GM08714 (cell line): ENCODE results near the gene PRUNE2.
"Not testable (repeated sequence)": the region's sequence is repeated elsewhere in the genome, so short reads cannot be mapped to it uniquely, and the experiment has no call there.

Experiments
- H3K4me3 ChIP-seq: fragments of 200-500 bp; sonication (Bioruptor generic); 2 replicates; pipeline ENCODE4 v1.5.1; 2014; ENCODE audit warnings: mild to moderate bottlenecking, low read length, inconsistent platforms
- ZNF274 ChIP-seq: IDR thresholded peaks from 2 replicates; pipeline ENCODE4 v1.6.1; 2012; ENCODE audit warnings: mild to moderate bottlenecking, low read depth, low read length

Gene PRUNE2

DNA sequence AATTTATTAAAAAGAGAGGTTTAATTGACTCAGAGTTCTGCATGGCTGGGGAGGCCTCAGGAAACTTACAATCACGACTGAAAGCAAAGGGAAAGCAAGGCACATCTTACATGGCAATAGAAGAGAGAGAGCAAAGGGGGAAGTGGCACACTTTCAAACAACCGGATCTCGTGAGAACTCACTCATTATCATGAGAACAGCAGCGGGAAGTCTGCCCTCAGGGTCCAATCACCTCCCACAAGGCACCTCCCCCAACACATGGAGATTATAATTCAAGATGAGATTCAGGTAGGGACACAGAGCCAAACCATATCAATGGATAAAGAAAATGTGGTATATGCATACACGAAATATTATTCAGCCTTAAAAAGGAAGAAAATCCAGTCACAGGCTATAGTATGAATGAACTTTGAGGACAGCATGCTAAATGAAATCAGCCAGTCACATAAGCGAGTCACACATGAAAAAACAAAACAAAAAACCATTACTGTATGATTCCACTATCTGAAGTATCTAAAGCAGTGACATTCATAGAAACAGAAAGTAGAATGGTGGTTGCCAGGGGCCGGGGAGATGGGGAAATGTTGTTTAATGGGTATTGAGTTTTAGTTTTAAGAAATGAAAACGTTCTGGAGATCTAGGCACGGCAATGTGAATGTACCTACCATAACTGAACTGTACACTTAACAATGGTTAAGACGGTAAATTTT lies 225.0 kb downstream of the PRUNE2 start:
- TF ChIP-seq ZNF274: no peak
- no peak overlapping the region for H3K4me3 ChIP-seq

- TF ChIP-seq ZNF274: no peak
- no peak overlapping the region for H3K4me3 ChIP-seq
These were observed 228.3 kb downstream of the PRUNE2 start for GRCh38 chr9:76677481-76678055.

DNA sequence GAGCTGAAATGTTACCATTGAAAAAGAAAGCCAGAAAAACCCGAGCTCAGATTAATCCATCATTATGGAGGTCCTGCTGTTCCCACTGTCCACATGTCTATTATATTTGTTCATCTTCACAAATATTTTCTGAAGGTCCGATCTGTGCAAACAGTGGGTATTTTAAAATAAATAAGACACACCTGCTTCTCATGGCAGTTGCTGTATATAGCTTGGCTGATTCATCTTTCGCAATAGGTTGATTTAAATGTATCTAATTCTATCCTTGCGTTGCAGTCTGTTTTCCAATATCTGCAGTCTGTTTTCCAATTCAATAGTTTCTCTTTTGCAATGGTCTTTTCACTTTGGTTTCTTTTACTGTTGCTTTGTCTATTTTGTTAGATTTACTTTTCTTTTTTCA lies 229.1 kb downstream of the PRUNE2 start:
- no peak for TF ChIP-seq ZNF274
- H3K4me3 ChIP-seq: no peak overlapping the region

DNA sequence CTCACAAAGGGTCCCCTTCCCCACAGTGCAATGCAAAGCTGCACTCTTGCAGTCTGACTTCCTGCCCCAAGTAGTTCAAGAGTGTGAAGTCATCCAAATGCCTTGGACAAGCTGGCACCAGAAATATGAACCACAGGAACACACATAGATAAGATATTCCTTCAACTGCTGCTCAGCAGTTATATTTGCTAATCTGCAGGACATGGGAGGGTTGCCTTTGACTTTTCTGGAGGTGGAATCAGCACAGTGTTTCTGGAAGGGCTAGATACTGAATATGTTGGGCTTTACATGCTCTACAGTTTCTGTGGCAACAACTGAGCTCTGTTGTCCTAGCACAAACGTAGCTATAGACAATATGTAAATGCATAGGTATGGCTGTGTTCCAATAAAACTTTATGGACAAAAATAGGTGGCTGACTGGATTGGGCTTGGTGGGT lies 238.4 kb downstream of the PRUNE2 start:
- no peak for TF ChIP-seq ZNF274
- no peak overlapping the region for H3K4me3 ChIP-seq

- not testable (repeated sequence) for H3K4me3 ChIP-seq
These were observed 239.9 kb downstream of the PRUNE2 start for GRCh38 chr9:76665966-76666365.

DNA sequence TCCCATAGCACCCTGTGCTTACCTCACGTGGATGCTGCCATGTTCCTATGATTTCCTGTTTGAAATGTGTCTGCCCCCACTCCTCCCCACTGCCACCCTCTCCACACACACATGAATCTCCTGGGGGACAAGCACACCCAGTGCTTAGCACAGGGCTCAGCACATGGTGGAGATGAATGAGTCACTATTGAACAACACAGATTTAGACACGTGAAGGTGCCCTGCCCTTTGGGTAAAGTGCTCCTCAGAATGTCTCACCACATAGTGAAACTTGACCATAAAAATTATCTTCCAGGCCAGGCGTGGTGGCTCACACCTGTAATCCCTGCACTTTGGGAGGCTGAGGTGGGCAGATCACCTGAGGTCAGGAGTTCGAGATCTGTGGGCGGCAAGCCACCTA lies 240.5 kb downstream of the PRUNE2 start:
- no peak for TF ChIP-seq ZNF274
- H3K4me3 ChIP-seq: no peak overlapping the region

DNA sequence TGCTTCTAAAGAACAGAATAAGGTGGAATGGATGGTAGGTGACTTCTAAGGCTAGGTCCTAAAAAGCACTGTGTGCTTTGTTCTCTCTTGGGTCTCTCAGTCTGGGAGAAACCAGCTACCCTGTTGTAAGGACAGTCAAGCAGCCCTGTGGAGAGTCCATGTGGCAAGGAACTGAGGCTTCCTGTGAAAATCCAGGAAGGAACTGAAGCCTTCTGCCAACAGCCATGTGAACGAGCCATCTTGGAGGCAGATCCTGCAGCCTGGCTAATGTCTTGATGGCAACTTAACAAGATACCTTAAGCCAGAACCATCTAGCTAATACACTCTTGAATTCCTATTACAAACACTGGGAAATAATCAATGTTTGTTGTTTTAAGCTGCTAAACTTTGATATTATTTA lies 241.8 kb downstream of the PRUNE2 start:
- H3K4me3 ChIP-seq: no peak overlapping the region
- no peak for TF ChIP-seq ZNF274

DNA sequence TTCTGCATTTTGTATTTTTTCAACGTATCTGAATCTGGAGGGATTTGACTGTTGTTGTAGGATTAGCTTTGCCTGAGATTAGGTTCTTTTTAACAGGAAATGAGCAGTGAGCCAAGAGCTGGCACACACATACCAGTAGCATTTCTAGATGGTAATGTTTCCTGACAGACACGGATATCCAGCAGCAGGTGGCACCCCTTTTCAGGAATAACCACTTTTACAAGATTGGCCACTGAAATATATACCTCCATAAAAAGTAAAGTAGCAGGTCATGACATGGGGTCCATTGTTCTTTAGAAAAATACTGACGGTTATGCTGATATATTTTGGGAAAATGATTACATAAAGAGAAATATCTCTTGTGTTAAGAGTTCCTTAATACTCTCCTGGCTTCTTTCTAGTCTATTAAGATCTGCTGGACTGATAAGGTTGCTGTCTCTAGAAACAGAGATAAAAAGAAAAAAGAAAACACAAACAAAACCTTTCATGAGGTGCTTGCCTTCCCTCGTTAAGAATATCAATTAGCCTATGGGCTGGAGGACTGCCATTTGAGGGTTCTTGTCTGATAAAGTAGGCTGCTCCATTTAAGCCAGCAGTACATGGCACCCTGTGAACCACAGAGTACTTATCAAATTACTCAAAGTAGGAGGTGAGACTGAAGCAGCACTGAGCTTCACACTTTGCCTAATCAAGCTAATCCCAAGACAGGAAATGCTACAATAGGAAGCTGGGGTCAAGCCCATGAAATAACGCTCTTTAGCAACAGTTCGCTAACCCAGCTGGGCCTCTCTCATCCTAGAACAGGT lies 243.2 kb downstream of the PRUNE2 start:
- TF ChIP-seq ZNF274: no peak
- H3K4me3 ChIP-seq: no peak overlapping the region

- no peak overlapping the region for H3K4me3 ChIP-seq
- no peak for TF ChIP-seq ZNF274
These were observed 247.2 kb downstream of the PRUNE2 start for GRCh38 chr9:76658510-76659231.

DNA sequence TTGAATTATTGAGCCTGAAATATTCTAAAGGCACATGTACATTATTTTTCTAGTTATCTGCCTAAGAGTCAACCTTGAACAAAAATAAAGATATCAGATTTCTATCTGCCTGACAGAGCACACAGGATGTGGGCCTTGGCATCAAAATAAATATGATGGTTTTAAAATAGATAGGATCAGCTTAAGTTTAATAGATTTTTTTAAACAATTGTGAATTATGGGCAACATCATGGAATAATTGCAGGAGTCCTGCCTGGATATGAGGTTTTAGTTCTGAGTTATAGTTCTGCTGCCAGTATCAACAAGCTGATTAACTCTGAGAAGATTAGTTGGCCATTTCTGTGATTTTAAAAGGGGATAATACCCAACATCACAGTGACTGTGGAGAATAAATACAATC lies 248.6 kb downstream of the PRUNE2 start:
- no peak for TF ChIP-seq ZNF274
- H3K4me3 ChIP-seq: no peak overlapping the region

- no peak for TF ChIP-seq ZNF274
- no peak overlapping the region for H3K4me3 ChIP-seq
These were observed 249.9 kb downstream of the PRUNE2 start for GRCh38 chr9:76655971-76656370.

- no peak overlapping the region for H3K4me3 ChIP-seq
- TF ChIP-seq ZNF274: no peak
These were observed 250.8 kb downstream of the PRUNE2 start for GRCh38 chr9:76655121-76655541.

- TF ChIP-seq ZNF274: no peak
- no peak overlapping the region for H3K4me3 ChIP-seq
These were observed 251.3 kb downstream of the PRUNE2 start for GRCh38 chr9:76654575-76654974.

DNA sequence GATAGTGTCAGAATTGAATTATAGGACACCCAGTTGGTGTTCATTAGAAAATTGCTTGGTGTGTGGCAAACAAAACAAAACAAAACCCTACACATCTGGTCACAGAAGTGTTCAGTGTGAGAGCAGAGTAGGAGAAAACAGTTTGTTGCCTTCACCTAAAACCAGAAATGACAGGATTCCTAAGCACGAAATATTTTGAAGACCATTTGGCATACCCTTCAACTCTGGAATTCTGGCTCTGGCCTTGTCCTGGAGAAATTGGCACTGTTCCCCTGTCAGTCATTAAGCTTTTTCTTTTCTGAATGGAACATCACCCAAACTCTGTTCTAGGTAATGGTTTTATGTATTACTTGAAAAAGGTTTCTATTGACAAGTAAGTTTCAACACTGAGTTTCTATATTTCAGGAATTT lies 251.9 kb downstream of the PRUNE2 start:
- H3K4me3 ChIP-seq: no peak overlapping the region
- TF ChIP-seq ZNF274: no peak
